Mesothelial cell of epicardium (in vitro differentiated cells): ENCODE data around the gene PKNOX1. TPM values are rescaled to one million over a fixed set of nuclear protein-coding genes. Genes with fewer than 3 reads are reported as not detected.
"Not testable (repeated sequence)": the region's sequence is repeated elsewhere in the genome, so short reads cannot be mapped to it uniquely, and the experiment has no call there.

Experiments
- DNase-seq, 2 experiments: peaks; one replicate each; pipeline ENCODE4 v3.0.0; 2021; ENCODE audit warnings: low spot score in 2 of 2; ENCODE audit not compliant: unreplicated experiment in 2 of 2
- H3K27ac Mint-ChIP-seq: 2 replicates; pipeline ENCODE4 v1.8.0; 2021; ENCODE audit warnings: mixed read lengths
- H3K27me3 Mint-ChIP-seq: 2 replicates; pipeline ENCODE4 v1.8.0; 2021; ENCODE audit warnings: low read depth, mixed read lengths
- H3K36me3 Mint-ChIP-seq: 2 replicates; pipeline ENCODE4 v1.8.0; 2021; ENCODE audit warnings: mixed read lengths
- H3K4me1 Mint-ChIP-seq: 2 replicates; pipeline ENCODE4 v1.8.0; 2021; ENCODE audit warnings: mixed read lengths
- H3K4me3 Mint-ChIP-seq: 2 replicates; pipeline ENCODE4 v1.8.0; 2021; ENCODE audit warnings: mild to moderate bottlenecking, moderate library complexity, mixed read lengths
- H3K9me3 Mint-ChIP-seq: 2 replicates; pipeline ENCODE4 v1.8.0; 2021; ENCODE audit warnings: mixed read lengths
- total RNA-seq: library from RNA; stranded (reverse); gene quantifications from 3 replicates; pipeline ENCODE4 v1.2.1, GENCODE V29; 2021

PKNOX1 gene
- total RNA-seq, 1 donor from 2014 or later = 31.9 TPM

- not testable (repeated sequence) for H3K27me3 Mint-ChIP-seq, H3K27ac Mint-ChIP-seq, H3K36me3 Mint-ChIP-seq, H3K4me1 Mint-ChIP-seq, DNase-seq, H3K4me3 Mint-ChIP-seq, H3K9me3 Mint-ChIP-seq
Observed at GRCh38 chr21:43045876-43046821, 71.8 kb downstream of the PKNOX1 start.

GRCh38 chr21:43053112-43053511, 78.8 kb downstream of the PKNOX1 start:
- not testable (repeated sequence) for H3K27ac Mint-ChIP-seq, H3K4me1 Mint-ChIP-seq, H3K9me3 Mint-ChIP-seq, H3K36me3 Mint-ChIP-seq, DNase-seq, H3K4me3 Mint-ChIP-seq, H3K27me3 Mint-ChIP-seq

- DNase-seq, H3K36me3 Mint-ChIP-seq, H3K4me1 Mint-ChIP-seq, H3K27ac Mint-ChIP-seq, H3K9me3 Mint-ChIP-seq, H3K27me3 Mint-ChIP-seq, H3K4me3 Mint-ChIP-seq: not testable (repeated sequence)
Observed at GRCh38 chr21:43062955-43063664, 88.7 kb downstream of the PKNOX1 start.

GRCh38 chr21:43064265-43064917, 90.0 kb downstream of the PKNOX1 start:
- not testable (repeated sequence) for H3K4me1 Mint-ChIP-seq, H3K9me3 Mint-ChIP-seq, DNase-seq, H3K27me3 Mint-ChIP-seq, H3K4me3 Mint-ChIP-seq, H3K27ac Mint-ChIP-seq, H3K36me3 Mint-ChIP-seq

- not testable (repeated sequence) for H3K4me1 Mint-ChIP-seq, H3K36me3 Mint-ChIP-seq, DNase-seq, H3K4me3 Mint-ChIP-seq, H3K27ac Mint-ChIP-seq, H3K27me3 Mint-ChIP-seq, H3K9me3 Mint-ChIP-seq
Observed at GRCh38 chr21:43065991-43066390, 91.6 kb downstream of the PKNOX1 start.

GRCh38 chr21:43066690-43067089, 92.3 kb downstream of the PKNOX1 start:
- not testable (repeated sequence) for H3K27me3 Mint-ChIP-seq, H3K4me1 Mint-ChIP-seq, H3K9me3 Mint-ChIP-seq, H3K4me3 Mint-ChIP-seq, H3K27ac Mint-ChIP-seq, DNase-seq, H3K36me3 Mint-ChIP-seq

GRCh38 chr21:43068065-43068464, 93.7 kb downstream of the PKNOX1 start:
- DNase-seq, H3K27me3 Mint-ChIP-seq, H3K36me3 Mint-ChIP-seq, H3K4me1 Mint-ChIP-seq, H3K9me3 Mint-ChIP-seq, H3K27ac Mint-ChIP-seq, H3K4me3 Mint-ChIP-seq: not testable (repeated sequence)

- H3K4me3 Mint-ChIP-seq, H3K4me1 Mint-ChIP-seq, H3K36me3 Mint-ChIP-seq, H3K27ac Mint-ChIP-seq, H3K9me3 Mint-ChIP-seq, H3K27me3 Mint-ChIP-seq, DNase-seq: not testable (repeated sequence)
Observed at GRCh38 chr21:43069682-43070081, 95.3 kb downstream of the PKNOX1 start.

- not testable (repeated sequence) for H3K27me3 Mint-ChIP-seq, H3K27ac Mint-ChIP-seq, DNase-seq, H3K9me3 Mint-ChIP-seq, H3K4me1 Mint-ChIP-seq, H3K36me3 Mint-ChIP-seq, H3K4me3 Mint-ChIP-seq
Observed at GRCh38 chr21:43072742-43073141, 98.4 kb downstream of the PKNOX1 start.

- not testable (repeated sequence) for H3K27me3 Mint-ChIP-seq, DNase-seq, H3K36me3 Mint-ChIP-seq, H3K4me1 Mint-ChIP-seq, H3K9me3 Mint-ChIP-seq, H3K4me3 Mint-ChIP-seq, H3K27ac Mint-ChIP-seq
Observed at GRCh38 chr21:43074401-43075169, 100.2 kb downstream of the PKNOX1 start.

- not testable (repeated sequence) for H3K4me1 Mint-ChIP-seq, H3K27me3 Mint-ChIP-seq, H3K4me3 Mint-ChIP-seq, H3K27ac Mint-ChIP-seq, H3K36me3 Mint-ChIP-seq, DNase-seq, H3K9me3 Mint-ChIP-seq
Observed at GRCh38 chr21:43075170-43076022, 101.0 kb downstream of the PKNOX1 start, which contains the start of gene CBS. Gene CBS, minus strand, starts transcription at chr21:43075835. Its CDS starts 3,642 bp downstream, at chr21:43072193.

GRCh38 chr21:43076023-43076637, 101.8 kb downstream of the PKNOX1 start:
- DNase-seq, H3K27ac Mint-ChIP-seq, H3K27me3 Mint-ChIP-seq, H3K36me3 Mint-ChIP-seq, H3K4me1 Mint-ChIP-seq, H3K9me3 Mint-ChIP-seq, H3K4me3 Mint-ChIP-seq: not testable (repeated sequence)
